Stimulated activated naive CD4-positive, alpha-beta T cell treated with Interleukin-2 at 50 U/mL for 16 hours (primary cell): ENCODE data around the gene EFNA2.

Experiments used
- DNase-seq: peaks from one replicate; lab custom pipeline; 2025; lab: John Stamatoyannopoulos, UW

The EFNA2 gene

DNA sequence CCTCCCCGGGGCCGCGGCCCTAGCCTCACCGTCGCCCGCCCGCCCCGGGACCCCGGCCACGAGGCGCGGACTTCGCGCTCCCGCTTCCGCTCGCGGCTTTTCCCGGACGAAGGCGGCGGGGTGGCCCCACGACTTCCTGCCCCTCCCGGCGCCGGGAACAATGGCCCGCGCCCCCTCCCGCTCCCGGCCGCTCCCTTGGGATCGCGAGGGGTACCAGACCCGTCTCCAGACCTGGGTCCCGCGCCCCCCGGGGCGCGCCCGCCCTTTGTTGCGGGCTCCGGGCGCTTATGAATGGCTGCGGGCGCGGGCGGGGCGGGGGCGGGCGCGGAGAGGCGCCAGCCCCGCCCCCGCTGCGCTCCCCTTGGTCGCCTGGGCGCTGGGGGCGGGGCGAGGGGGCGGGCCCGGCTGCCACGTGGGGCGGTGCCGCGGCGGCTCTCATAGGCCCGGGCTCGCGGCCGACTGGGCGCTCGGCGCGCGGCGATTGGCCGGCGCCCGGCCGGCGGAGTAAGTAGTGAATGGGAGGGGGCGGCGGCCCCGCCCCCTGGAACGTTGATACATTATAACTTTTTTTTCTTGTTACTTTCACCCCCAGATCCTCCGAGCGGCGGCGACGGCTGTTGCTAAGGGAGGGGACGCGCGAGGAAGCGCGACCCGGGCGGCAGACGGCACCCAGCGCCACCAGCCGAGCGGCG lies 36.2 kb upstream of the EFNA2 start:
- DNase-seq, result peak; percentile 94

DNA sequence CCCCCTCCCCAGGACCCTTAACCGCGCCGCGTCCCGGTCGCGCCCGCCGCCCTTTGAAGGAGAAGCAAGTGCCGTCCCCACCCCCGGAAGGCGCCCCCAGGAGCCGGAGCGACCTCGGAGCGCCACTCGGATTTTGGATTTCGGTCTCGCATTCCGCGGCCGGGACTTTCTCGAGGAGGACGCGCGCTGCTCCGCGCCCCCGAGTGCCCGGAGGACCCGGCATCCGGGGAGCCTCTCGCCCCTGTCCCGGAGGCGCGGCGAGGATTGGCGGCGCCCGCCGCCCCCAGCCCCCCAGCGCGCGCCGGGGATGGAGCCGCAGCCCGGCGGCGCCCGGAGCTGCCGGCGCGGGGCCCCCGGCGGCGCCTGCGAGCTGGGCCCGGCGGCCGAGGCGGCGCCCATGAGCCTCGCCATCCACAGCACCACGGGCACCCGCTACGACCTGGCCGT lies 35.7 kb upstream of the EFNA2 start:
- no peak for DNase-seq

DNA sequence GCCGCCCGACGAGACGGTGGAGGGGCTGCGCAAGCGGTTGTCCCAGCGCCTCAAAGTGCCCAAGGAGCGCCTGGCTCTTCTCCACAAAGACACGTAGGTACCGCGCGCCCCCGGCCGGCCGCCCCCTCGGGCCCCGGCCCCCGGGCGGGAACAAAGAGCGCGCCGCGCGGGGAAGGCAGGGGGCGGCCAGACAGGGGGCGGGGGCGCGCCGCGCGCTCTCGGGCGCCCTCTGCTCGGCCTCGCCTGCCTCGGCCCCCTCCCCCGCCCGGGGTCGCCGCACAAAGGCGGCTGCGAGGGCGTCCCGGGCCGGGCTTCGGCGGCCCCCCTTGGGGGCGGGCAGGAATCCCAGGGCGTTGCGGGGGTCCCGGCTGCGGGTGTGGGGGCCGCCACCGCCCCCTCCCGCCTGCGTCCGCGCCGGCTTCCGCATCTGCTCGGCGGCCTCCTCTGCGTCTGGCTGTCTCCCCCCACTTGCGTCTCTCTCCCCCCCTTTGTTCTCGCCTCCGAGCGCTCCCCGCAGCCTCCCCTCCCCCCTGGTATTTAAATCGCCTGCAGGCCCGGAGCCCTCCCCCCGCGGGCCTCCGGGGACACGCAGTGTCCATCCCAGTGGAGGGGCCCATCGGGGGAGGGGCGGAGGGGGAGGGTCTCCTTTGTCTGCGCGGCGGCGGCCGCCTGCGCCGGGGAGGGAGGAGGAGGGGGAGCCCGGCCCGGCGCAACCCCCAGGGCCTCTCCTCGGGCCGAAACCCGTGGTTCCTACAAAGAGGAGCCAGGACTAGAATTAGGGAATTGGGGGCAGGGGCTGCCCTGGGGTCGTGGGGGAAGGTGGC lies 35.0 kb upstream of the EFNA2 start:
- peak; percentile 35 for DNase-seq

DNA sequence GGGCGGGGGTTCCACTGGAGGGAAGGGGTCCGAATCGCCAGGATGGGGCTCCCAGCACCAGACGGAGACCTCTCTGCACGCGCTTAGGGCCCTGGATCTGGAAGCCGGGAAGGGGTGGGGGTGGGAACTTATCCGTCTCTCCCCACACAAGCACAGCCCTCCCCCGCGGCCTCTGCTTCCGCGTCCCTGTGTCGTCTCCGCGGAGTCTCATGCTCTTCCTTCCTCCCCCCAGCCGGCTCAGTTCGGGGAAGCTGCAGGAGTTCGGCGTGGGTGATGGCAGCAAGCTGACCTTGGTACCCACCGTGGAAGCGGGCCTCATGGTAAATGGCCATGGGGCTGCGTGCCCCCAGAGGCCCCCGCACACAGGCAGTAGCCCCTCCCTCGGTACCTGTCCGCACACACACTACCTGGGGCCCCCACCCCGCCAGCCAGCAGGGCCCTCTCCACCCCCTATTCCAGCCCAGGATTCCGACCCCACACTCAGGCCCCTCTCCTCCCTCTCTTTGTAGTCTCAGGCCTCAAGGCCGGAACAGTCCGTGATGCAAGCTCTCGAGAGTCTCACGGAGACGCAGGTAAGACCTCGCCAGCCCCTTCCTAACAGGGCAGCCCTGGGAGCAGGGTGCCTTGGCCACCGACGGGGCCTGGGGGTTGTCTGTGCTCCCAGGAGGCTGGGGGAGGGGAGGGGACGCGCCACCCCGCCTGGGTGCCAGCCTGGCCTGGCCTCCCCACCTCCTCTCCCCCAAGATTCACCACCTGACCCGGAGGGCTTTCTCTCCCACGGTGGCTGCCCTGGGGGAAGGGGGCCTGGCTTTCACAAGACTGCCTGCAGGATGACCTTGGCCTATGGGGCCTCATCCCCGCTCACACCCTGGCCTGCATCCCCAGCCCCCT lies 34.1 kb upstream of the EFNA2 start:
- peak; percentile 62 for DNase-seq

DNA sequence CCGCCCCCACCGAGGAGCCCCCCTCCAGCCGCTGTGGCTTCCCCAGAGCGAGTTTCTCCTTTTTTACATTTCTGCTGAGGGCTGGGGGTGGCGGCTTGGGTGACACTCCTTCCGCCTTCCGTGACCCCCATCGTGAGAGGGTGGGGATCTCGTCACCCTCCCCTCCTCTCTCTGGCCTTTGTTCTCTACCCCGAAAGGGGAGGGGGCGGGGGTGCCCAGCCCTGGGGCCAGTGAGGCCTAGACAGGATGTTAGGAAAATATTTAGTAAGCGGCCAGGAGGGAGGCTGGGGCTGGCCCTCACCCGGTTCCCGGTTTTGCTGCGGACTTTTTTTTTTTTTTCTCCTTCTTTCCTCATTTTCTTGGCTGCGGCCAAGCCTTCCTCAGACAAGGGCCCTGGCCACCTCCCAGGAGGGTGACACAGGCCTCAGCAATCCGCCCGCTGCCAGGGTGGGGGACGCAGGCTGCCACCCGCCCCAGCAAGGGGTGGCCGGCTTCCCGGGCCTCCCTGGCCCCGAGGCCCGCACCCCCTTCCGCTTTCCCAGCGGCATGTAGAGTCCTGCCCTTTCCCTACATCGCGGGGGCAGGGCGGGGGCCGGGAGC lies 33.4 kb upstream of the EFNA2 start:
- DNase-seq, result peak; percentile 49

DNA sequence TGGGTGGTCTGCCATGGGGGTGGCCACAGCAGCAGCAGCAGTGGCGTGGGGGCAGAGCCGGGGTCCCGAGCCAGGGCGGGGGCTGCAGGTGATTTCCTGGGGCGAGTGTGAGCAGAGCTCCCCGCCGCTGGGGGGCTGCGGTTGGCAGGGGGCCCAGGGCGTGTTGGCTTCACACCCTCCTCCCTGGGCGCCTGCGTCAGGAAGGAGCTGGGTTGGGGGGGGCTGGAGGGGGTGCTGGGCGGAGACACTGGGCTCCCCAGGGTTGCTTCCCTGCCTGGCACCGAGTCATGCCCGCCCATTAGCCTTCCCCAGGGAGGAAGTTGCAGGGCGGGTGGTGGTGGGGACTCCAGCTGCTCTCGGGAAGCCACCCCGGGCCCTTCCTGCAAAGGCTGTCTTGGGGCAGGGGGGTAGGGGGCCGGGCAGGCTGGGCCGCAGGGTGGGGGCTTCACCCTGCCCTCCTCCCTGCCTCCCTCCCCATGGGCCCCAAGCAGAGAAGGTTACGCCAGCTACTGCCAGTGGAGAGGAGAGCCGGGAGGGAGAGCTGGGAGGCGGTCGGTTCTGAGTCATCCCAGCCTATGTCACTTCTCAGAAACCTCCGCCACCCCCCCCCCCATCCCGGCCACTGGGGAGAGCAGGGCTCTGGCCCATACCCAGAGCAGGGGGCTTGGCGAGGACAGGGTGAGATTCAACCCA lies 32.7 kb upstream of the EFNA2 start:
- DNase-seq, result peak; percentile 77

DNA sequence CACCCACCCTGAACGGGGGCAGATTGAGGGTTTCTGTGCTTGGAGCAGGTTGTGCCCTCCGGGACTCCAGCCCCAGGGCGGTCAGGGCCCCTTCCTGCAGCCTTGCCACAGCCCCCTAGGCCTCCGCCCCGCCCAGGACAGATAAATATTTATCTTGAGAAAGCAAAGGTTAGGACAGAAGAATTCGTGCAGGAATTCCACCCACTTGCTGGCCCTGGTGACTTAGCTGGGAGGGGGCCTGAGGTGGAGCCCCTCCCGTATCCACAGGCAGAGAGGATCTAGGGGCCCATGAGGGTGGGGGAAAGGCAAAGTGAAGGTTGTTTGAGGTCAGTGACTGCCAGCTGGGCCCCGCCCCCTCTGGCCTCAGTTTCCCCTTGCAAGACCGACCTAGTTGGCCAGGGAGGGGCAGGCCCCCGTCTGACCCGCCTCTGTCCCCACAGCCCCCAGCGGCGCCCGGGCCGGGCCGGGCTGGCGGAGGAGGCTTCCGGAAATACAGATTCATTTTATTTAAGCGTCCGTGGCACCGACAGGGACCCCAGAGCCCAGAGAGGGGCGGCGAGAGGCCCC lies 32.1 kb upstream of the EFNA2 start:
- DNase-seq, result no peak

DNA sequence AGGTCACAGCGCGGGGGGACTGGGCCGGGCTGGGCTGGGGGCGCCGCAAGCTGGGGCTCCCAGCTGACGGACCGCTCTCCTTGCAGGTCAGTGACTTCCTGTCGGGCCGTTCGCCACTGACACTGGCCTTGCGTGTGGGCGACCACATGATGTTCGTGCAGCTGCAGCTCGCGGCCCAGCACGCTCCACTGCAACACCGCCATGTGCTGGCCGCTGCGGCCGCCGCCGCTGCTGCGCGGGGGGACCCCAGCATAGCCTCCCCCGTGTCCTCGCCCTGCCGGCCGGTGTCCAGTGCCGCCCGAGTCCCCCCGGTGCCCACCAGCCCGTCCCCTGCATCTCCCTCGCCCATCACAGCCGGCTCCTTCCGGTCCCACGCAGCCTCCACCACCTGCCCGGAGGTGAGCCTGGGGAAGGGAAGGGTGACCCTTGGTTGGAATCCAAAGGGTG lies 31.6 kb upstream of the EFNA2 start:
- no peak for DNase-seq

DNA sequence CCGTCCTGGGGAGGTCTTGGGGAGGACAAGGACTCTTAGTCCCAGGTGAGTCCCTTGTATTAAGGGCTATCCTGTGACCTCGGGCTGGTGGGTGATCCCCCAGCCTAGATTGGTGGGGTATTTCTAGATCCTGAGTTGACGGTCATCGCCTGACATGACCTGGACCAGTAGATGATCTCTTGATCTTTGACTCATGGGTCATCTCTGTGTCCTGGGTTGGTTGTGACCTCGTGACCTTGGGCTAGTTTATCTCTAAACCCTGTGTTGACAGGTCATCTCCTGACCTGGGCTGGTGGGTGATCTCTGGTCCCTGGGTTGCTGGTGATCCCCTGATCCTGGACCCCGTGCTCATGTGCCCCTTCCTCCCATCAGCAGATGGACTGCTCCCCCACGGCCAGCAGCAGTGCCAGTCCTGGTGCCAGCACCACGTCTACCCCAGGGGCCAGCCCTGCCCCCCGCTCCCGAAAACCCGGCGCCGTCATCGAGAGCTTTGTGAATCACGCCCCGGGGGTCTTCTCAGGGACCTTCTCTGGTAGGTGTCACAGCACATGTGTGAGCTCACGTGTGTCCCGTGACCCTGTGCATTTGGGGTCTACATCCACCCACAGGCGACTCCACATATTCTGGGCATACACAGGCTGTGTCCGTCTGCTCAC lies 31.0 kb upstream of the EFNA2 start:
- no peak for DNase-seq

DNA sequence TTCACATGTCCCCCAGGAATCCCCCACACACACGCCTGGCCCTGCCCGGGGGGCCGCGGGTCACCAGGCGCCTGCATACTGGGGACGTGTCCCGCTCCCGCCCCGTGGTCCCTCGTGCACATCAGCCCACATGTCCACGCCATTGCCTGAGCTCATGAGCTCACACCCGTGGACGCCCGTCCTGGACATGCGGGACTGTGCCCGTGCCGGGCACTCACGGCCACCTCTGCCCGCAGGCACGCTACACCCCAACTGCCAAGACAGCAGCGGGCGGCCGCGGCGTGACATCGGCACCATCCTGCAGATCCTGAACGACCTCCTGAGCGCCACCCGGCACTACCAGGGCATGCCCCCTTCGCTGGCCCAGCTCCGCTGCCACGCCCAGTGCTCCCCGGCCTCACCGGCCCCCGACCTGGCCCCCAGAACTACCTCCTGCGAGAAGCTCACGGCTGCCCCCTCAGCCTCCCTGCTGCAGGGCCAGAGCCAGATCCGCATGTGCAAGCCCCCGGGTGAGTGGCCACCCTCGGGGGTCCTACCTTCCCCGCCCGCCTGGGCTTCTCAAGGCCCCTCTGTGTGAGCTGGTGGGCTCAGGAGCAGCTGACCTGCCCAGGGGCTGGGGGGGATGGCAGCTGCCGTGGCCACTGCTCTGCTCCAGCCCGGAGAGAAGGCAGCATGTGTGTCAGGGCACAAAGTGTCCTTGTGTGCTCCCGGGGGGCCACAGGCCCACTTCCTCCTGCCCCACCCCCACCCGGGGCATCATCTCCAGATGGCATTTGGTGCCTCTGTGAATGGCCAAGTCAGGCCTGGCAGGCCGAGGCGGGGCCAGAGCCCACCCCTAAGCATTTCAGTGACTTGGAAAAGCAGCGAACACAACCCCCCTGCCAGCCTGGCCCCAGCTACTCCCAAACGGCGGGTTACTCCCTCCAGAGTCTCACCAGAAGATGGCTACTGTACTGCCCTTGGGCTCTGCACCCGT lies 30.2 kb upstream of the EFNA2 start:
- DNase-seq, result no peak

DNA sequence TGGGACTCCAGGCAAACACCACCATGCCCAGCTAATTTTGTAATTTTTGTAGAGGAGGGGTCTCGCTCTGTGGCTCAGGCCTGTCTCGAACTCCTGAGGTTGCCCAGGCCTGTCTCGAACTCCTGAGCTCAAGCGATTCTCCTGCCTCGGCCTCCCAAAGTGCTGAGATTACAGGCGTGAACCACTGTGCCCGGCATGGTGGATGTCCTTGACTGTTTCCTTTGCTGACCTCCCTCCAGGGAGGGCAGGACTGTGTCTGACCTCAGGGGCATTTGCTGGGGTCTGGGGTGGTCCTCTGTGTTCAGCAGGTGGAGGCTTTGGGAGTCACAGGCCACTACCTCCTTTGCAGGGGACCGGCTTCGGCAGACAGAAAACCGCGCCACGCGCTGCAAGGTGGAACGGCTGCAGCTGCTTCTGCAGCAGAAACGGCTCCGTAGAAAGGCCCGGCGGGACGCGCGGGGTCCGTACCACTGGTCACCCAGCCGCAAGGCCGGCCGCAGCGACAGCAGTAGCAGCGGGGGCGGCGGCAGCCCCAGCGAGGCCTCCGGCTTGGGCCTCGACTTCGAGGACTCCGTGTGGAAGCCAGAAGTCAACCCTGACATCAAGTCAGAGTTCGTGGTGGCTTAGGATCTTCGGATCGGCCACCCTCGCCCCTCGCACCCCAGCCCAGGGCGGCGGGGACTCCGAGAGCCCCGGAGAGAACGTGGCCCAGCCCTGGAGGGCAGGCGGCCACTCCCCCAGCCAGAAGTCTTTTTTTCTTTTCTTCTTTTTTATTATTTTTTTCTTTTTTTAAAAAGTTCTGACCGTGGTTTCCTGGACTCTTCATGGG lies 28.8 kb upstream of the EFNA2 start:
- DNase-seq, result no peak

DNA sequence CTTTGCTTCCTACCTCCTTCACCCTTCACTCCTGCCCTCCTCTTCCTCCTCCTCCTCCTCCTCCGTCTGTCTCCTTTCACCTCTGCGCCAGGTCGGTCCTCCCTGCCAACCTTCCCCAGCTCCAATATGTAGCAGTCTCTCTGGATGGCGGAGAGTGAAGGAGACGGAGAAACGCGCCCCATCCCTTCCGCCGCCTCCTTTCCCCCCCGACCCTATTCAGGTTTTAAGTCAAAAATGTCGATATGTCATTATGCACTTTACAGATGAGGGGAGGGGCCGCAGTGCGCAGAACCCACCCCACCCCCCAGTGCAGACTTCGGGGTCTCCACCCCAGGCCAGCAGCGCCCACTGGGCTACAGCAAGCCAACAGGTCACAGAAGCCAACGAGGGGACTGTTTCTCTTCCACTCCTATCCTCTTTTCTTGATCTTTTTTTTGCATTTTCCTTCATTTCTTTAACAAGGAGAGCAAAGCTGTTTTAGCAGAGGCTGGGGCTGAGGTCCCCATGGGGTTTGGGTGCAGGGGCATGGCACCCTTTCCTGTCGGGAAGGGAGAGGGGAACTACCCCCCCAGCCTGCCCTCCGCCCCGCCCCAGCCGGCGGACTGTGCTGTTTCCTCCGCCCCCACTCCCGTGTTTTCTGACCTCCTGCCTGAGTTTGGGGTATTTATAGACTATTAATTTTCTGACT lies 28.1 kb upstream of the EFNA2 start:
- DNase-seq, result no peak

DNA sequence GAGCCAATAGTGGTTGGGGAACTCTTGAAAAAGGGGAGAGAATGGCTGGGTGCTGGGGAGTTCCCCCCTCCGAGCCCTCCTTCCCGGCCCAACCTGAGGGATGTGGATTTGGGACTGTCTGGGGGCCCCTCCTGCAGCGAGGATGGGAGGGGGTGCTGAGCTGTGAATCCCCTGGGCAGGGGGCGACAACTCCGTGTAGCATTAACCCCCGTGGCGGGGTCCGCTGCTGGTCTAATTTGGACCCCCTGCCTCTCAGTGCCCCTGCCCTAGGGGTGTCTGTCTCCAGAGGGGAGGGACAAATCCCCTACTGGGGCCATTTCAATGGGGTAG lies 27.5 kb upstream of the EFNA2 start:
- no peak for DNase-seq

DNA sequence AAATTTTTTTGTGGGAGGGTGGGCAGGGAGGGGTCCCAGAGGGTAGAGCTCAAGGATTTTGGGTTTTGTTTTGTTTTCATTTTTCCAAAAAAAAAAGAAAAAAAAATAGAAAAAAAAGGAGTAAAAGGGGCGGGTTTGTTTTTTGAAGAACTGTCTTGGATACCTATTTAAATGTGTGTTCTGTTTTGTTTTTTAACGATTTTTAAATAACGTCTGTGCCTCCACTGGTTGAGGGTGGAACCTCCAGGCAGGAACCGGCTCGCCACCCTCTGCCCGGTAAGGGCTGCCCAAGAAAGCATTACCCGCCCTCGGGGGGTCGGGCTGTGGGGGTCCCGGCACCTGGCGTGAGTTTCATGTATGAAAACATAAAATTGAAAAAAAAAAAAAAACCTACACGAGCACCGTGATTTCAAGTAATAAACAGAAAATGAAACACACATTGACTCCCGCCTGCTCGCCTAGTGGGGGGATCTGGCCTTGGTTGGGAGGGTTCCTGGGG lies 26.9 kb upstream of the EFNA2 start:
- DNase-seq, result no peak

DNA sequence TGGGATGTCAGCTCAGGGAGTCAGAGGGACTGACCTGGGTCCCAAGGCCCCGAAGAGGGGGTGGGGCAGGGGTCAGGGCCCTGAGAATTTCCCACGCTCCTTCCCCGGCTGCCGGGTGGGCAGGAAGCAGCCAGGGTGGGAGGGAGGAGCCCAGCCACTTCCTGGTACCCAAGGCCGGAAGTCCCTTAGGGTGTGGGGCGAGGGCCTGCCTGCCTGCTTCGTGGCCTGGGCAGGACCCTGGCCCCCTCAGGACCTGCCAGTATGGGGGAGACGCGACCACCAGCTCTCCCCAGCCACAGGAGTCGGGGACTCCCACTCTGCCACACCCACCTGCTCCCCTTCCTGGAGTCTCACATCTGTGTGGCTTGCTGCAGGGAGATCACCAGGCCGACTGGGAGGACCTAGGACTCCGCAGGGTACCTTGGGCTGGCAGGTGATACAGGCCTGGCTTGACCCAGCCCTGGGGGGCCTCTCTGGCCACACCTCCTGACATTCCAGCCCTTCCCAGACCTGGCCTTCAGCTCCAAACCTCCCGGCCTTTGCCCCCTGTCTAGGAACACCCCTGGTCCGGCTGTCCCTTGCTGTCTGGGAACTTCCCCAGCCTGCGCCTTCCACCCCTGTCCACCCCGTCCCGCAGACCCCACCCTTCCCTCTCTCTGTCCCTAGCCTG lies 26.3 kb upstream of the EFNA2 start:
- peak; percentile 65 for DNase-seq

DNA sequence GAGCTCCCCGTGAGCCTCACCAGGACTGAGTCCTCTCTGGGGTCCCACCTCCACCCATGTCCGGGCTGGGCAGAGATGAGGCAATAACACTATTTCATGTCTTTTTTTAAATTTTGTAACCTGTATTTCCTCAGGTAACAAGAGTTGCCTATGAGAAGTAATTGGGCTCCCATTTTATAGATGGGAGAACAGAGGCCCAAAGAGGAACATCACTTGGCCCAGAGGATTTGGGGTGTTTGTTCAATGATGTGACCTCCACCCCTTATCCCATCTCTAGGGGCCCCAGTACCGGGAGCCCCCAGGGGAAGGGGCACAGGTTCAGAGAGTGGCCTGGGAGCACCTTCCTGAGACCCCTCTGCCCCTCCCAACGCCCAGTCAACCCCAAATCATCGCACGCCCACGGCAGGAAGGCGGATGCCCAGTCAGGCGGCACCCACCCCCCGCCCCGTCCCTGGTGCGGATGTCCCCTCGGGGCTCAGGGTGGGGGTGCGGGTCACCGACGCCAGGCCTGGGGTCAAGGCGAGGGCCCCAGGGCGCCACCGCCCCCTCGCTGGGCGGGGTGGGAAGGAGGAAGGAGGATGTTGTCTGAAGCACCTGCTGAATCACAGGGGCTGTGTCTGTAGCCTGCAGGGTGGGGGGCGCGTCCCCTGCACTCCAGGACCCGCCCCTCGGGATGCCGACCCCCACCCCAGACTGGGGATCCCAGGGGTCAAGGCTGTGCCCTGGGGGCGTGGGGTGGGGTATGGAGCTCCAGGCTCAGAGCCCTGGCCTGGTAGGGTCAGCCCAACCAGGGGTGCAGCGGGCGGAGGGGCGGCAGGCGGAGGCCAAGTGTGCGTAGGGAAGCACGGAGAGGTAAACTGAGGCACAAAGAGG lies 25.6 kb upstream of the EFNA2 start:
- DNase-seq, result peak; percentile 45
